Measurements from ENCODE around the gene NT5C3B.

GRCh38 chr17:41823141-41823524 lies 12.9 kb downstream of the NT5C3B start:
- TF ChIP-seq POLR2A (IDR thresholded peaks at IDR 0.05) (no peak), CTCF (IDR thresholded peaks at IDR 0.05) (no peak)
